Type B pancreatic cell (in vitro differentiated cells): ENCODE measurements around the gene LRMDA. TPM values are rescaled to one million over a fixed set of nuclear protein-coding genes. Genes with fewer than 3 reads are reported as not detected.

Source experiments
- DNase-seq: peaks from one replicate; pipeline ENCODE4 v3.0.0; 2021; ENCODE audit warnings: mixed read lengths; ENCODE audit not compliant: unreplicated experiment; ENCODE audit errors: extremely low spot score
- H3K27ac Mint-ChIP-seq: 2 replicates; pipeline ENCODE4 v1.8.0; 2021; ENCODE audit warnings: mild to moderate bottlenecking, mixed read lengths
- H3K27me3 Mint-ChIP-seq: 2 replicates; pipeline ENCODE4 v1.8.0; 2021; ENCODE audit warnings: mixed read lengths
- H3K36me3 Mint-ChIP-seq: 2 replicates; pipeline ENCODE4 v1.8.0; 2021; ENCODE audit warnings: mixed read lengths
- H3K4me1 Mint-ChIP-seq: one replicate; pipeline ENCODE4 v1.8.0; 2021; ENCODE audit warnings: mixed read lengths; ENCODE audit not compliant: unreplicated experiment
- H3K4me3 Mint-ChIP-seq: 2 replicates; pipeline ENCODE4 v1.8.0; 2021; ENCODE audit warnings: mild to moderate bottlenecking, mixed read lengths
- H3K9me3 Mint-ChIP-seq: 2 replicates; pipeline ENCODE4 v1.8.0; 2021; ENCODE audit warnings: mixed read lengths
- CTCF ChIP-seq: fragments of 200-600 bp; sonication (generic); conservative IDR thresholded peaks from 2 replicates; pipeline ENCODE4 v1.5.0; 2021; ENCODE audit warnings: antibody characterized with exemption, mild to moderate bottlenecking
- total RNA-seq: library from RNA; stranded (reverse); gene quantifications from 2 replicates; pipeline ENCODE4 v1.2.1, GENCODE V29; 2021; ENCODE audit warnings: low replicate concordance

LRMDA gene
- total RNA-seq, 1 donor from 2014 or later = 2.0 TPM

- Mint-ChIP-seq H3K36me3 (peaks cover 9% of the 10 kb centered on the region), H3K4me3 (peak overlapping the region; percentile 74), H3K27ac (peak overlapping the region; percentile 94), H3K4me1 (peaks cover 27% of the 10 kb centered on the region), H3K9me3 (peaks cover 15% of the 10 kb centered on the region), H3K27me3 (peaks cover 1% of the 10 kb centered on the region)
- DNase-seq = peak; percentile 75
- TF ChIP-seq CTCF = no peak
Measured at GRCh38 chr10:76150139-76150875, 718.9 kb downstream of the LRMDA start.

- DNase-seq = no peak
- Mint-ChIP-seq H3K27me3 (no peaks in the 10 kb centered on the region), H3K9me3 (peaks cover 15% of the 10 kb centered on the region), H3K4me3 (peak overlapping the region; percentile 74), H3K4me1 (peaks cover 27% of the 10 kb centered on the region), H3K36me3 (peaks cover 7% of the 10 kb centered on the region), H3K27ac (peak overlapping the region; percentile 94)
- TF ChIP-seq CTCF = no peak
Measured at GRCh38 chr10:76150876-76151288, 719.5 kb downstream of the LRMDA start.

DNA sequence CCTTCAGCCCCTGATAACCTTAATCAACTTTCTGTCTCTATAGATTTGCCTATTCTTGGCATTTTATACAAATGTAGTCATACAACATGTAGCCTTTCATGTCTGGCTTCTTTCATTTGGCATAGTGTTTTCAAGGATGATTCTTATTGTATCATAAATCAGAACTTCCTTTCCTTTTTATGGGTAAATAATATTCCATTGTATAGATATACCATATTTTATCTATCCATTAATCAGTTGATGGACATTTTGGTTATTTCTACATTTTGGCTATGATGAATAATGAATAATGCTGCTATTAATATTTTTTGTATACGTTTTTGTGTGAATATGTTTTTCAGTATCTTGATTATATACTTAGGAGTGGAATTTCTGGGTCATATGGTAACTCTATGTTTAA, 720.8 kb downstream of the LRMDA start:
- peaks cover 7% of the 10 kb centered on the region for H3K36me3 Mint-ChIP-seq
- peaks cover 19% of the 10 kb centered on the region for H3K9me3 Mint-ChIP-seq
- no peak overlapping the region for H3K27ac Mint-ChIP-seq
- H3K4me1 Mint-ChIP-seq = peaks cover 27% of the 10 kb centered on the region
- no peak for TF ChIP-seq CTCF
- H3K4me3 Mint-ChIP-seq = no peak overlapping the region
- H3K27me3 Mint-ChIP-seq = peaks cover 7% of the 10 kb centered on the region
- DNase-seq = no peak

- no peak for TF ChIP-seq CTCF
- no peak overlapping the region for H3K27ac Mint-ChIP-seq
- H3K27me3 Mint-ChIP-seq = peaks cover 23% of the 10 kb centered on the region
- DNase-seq = no peak
- H3K36me3 Mint-ChIP-seq = no peaks in the 10 kb centered on the region
- H3K4me1 Mint-ChIP-seq = peaks cover 5% of the 10 kb centered on the region
- H3K9me3 Mint-ChIP-seq = peaks cover 13% of the 10 kb centered on the region
- no peak overlapping the region for H3K4me3 Mint-ChIP-seq
Measured at GRCh38 chr10:76155961-76156360, 724.5 kb downstream of the LRMDA start.

- Mint-ChIP-seq H3K4me1 (peaks cover 8% of the 10 kb centered on the region), H3K9me3 (peaks cover 5% of the 10 kb centered on the region), H3K36me3 (no peaks in the 10 kb centered on the region), H3K27ac (no peak overlapping the region), H3K27me3 (peaks cover 32% of the 10 kb centered on the region), H3K4me3 (no peak overlapping the region)
- no peak for DNase-seq
- no peak for TF ChIP-seq CTCF
Measured at GRCh38 chr10:76160446-76161300, 729.2 kb downstream of the LRMDA start.
